ENCODE measurements around the gene TMEM183A. TPM values are rescaled to one million over a fixed set of nuclear protein-coding genes. Genes with fewer than 3 reads are reported as not detected.

Gene TMEM183A
- total RNA-seq (2013; cell fraction: nucleolus; rRNA removed), result 67.8 and 72.7 TPM in 2 replicates
- total RNA-seq (2014; rRNA removed) (68.5 and 72.3 TPM in 2 replicates), total RNA-seq (2014; rRNA removed; fragmentation: Illumina TruSeq; extraction: Trizol) (49.4 and 56.1 TPM in 2 replicates), total RNA-seq (2021) (58.1 and 64.2 TPM in 2 replicates), polyA plus RNA-seq (2011; rRNA removed) (82.5 and 103 TPM in 2 replicates), polyA plus RNA-seq (2014; fragmentation: Illumina TruSeq; extraction: Trizol) (69.4 and 75.4 TPM in 2 replicates), polyA plus RNA-seq (2014; fragmentation: Nextera tagmentation; extraction: Ambion mirVana) (10 to 100 TPM; 12.3 to 25.0 TPM), polyA plus RNA-seq (2014; rRNA removed) (55.5 and 57.8 TPM in 2 replicates), polyA plus RNA-seq (2016; fragmentation: Nextera tagmentation; extraction: Ambion mirVana) (10 to 100 TPM; 76.8 to 85.6 TPM), polyA minus RNA-seq (2011; rRNA and poly(A)+ RNA removed) (105 and 118 TPM in 2 replicates), Bru-seq, nascent RNA (percentile 92 among the genes with signal in this experiment), BruChase-seq, experiment 1, labeled RNA remaining after a 6-hour chase (percentile 84 among the genes with signal in this experiment), BruChase-seq, experiment 2, labeled RNA remaining after a 2-hour chase (percentile 84 among the genes with signal in this experiment)
- polyA plus RNA-seq (2011; ENCODE audit: low read depth), result 34.3 TPM
- 110 and 152 TPM in 2 replicates for polyA plus RNA-seq (2011; cell fraction: cytosol; rRNA removed)
- polyA plus RNA-seq (2011; cell fraction: nucleus; rRNA removed), result 85.5 and 103 TPM in 2 replicates
- polyA plus RNA-seq (2012), result 35.3 and 35.6 TPM in 2 replicates
- 18.4 and 31.5 TPM in 2 replicates for polyA minus RNA-seq (2011; cell fraction: cytosol; rRNA and poly(A)+ RNA removed)
- 33.7 and 49.2 TPM in 2 replicates for polyA minus RNA-seq (2011; cell fraction: nucleus; rRNA and poly(A)+ RNA removed)
- long read RNA-seq, experiment 1, transcript TMEM183A-201 (8 exons, 3,019 nt), result major isoform, 102 of 159 reads
- long read RNA-seq, experiment 1, partial matches to known transcripts, result 13 of 159 reads
- long read RNA-seq, experiment 1, other reads (novel, unspliced or antisense), result 44 of 159 reads
- long read RNA-seq, experiment 2, transcript TMEM183A-201 (8 exons, 3,019 nt), result major isoform, 50 of 92 reads
- long read RNA-seq, experiment 2, partial matches to known transcripts, result 21 of 92 reads
- long read RNA-seq, experiment 2, other reads (novel, unspliced or antisense), result 21 of 92 reads

GRCh38 chr1:203006948-203007871 is at the start of gene TMEM183A:
TMEM183A (plus strand) TSS chr1:203007374; CDS start chr1:203007466, 92 bp downstream.
- Histone ChIP-seq H3K4me1 (ENCODE audit: control insufficient read depth, insufficient read depth, low read length) (peaks cover 5% of the 10 kb centered on the region), H3K79me2 (ENCODE audit: control insufficient read depth, insufficient read depth, low read length) (peaks cover 30% of the 10 kb centered on the region), H3K9ac (ENCODE audit: control insufficient read depth, insufficient read depth, low read length) (peak within 1 kb of the TSS; percentile 86), H2AFZ (ENCODE audit: control insufficient read depth, low read depth, low read length) (peak within 1 kb of the TSS; percentile 86), H3K27me3 (replicated peaks in 1 of 2; ENCODE audit: control insufficient read depth in 2 of 2, insufficient read depth in 2 of 2, low read length in 1 of 2) (no peaks in the 10 kb centered on the region), H3K9me3 (replicated peaks; ENCODE audit: control insufficient read depth, insufficient read depth, low read length) (no peaks in the 10 kb centered on the region), H3K27ac (ENCODE audit: control insufficient read depth, insufficient read depth) (peak within 1 kb of the TSS; percentile 96), H4K20me1 (ENCODE audit: control insufficient read depth, insufficient read depth) (no peaks in the 10 kb centered on the region), H3K36me3 (ENCODE audit: control insufficient read depth in 2 of 2, insufficient read depth in 2 of 2, low read length in 1 of 2) (peaks cover 0 to 3% of the 10 kb centered on the region in 2 experiments; a peak in 1 of 4 replicates), H3K4me3 (peak within 1 kb of the TSS; percentile 99), H3K4me2 (ENCODE audit: control insufficient read depth, insufficient read depth) (peak within 1 kb of the TSS; percentile 95)
- WGBS (ENCODE audit: insufficient coverage, insufficient replicate concordance, low lambda C conversion rate, missing lambda C conversion rate), result under 1% methylated on average over 57 of the region's 78 CpGs
- FAIRE-seq (peak; percentile 65), DNase-seq (ENCODE audit: low read depth, low spot score) (peak; percentile 92), ATAC-seq (peak; percentile 91)
- ChIA-PET SMC1A (ENCODE audit: uncharacterized antibody, unreplicated experiment) (interaction anchor here (0.7 to 2.1 kb wide), 7 partner anchors 10 to 1439 kb away, joined by 3 to 8 read pairs (median 3); partner anchors contain the start of gene CYB5R1), CTCF (interaction anchor here (0.7 to 2.6 kb wide), 14 partner anchors 9 to 847 kb away, joined by 3 to 16 read pairs (median 4); partner anchors contain the start of genes KLHL12, PPFIA4 and PTPN7), RAD21 (ENCODE audit: unreplicated experiment) (interaction anchor here (0.9 to 2.0 kb wide), 4 partner anchors 19 to 209 kb away, joined by 4 to 10 read pairs (median 6); partner anchors contain the start of gene PPFIA4), POLR2A (interaction anchor here (0.6 to 3.4 kb wide), 11 partner anchors 18 to 1128 kb away, joined by 3 to 21 read pairs (median 3); partner anchors contain the start of genes PPFIA4, RABIF and UBE2T)
- intact Hi-C loops (cut with micrococcal nuclease; ENCODE audit: unreplicated experiment), result loop anchor here (10.0 kb wide), 1 partner anchor 202 kb away; the partner anchor contains the start of gene KDM5B
- in situ Hi-C loops (cut with MboI), result no loop called here
- BruUV-seq (replicated peaks), result no TSS peak
- no peak for TF ChIP-seq STAT3 (IDR thresholded peaks at IDR 0.05; ENCODE audit: low read depth, low read length)
- no peak for TF ChIP-seq BCL3 (IDR thresholded peaks at IDR 0.05; ENCODE audit: borderline replicate concordance, insufficient read depth, low read depth, low read length, poor library complexity, severe bottlenecking)
- no peak; the same call in none of the 2 replicates for TF ChIP-seq NR2F1 (conservative IDR thresholded peaks at IDR 0.05)
- no peak for TF ChIP-seq CBX3 (IDR thresholded peaks at IDR 0.05; ENCODE audit: borderline replicate concordance, low read depth)
- peak; percentile 98 for TF ChIP-seq POLR2AphosphoS5 (IDR thresholded peaks at IDR 0.05; ENCODE audit: low read length)
- peak; percentile 99 for TF ChIP-seq NFYB (IDR thresholded peaks at IDR 0.05; ENCODE audit: insufficient read depth, low read depth, low read length)
- TF ChIP-seq SMARCA5 (IDR thresholded peaks at IDR 0.05), result no peak
- TF ChIP-seq RAD51 (IDR thresholded peaks at IDR 0.05), result no peak
- no peak for TF ChIP-seq NRF1 (conservative IDR thresholded peaks at IDR 0.05; ENCODE audit: low read depth, low read length)
- no peak for TF ChIP-seq DPF2 (IDR thresholded peaks at IDR 0.05)
- TF ChIP-seq ESRRA (IDR thresholded peaks at IDR 0.05; ENCODE audit: low read length), result no peak
- TF ChIP-seq PBX3 (IDR thresholded peaks at IDR 0.05; ENCODE audit: insufficient replicate concordance, low read depth, low read length), result no peak

All from GM12878 (cell line).